Measurements from ENCODE around the gene ZNF280D. TPM values are rescaled to one million over a fixed set of nuclear protein-coding genes. Genes with fewer than 3 reads are reported as not detected.

Gene ZNF280D
- total and polyA plus RNA-seq, 2 of the 8 experiments (the other 6 are each of a cell fraction or from before 2014, with no cell fraction given), result 7.4 to 27.5 TPM

GRCh38 chr15:56653787-56654186, 79.5 kb downstream of the ZNF280D start:
- Histone ChIP-seq H2BK20ac (ENCODE audit: low read length) (no peak overlapping the region), H3K4me3 (ENCODE audit: extremely low read depth in 1 of 4, insufficient read depth in 2 of 4, low read depth in 3 of 4, low read length in 4 of 4) (no peak overlapping the region)
- CTCF ChIA-PET (ENCODE audit: partially characterized antibody), result no interaction called here

More at GRCh38 chr15:56653787-56654186, 79.5 kb downstream of the ZNF280D start:
- Histone ChIP-seq H3K9me3 (ENCODE audit: insufficient read depth in 2 of 2, low read depth in 1 of 2, low read length in 1 of 2) (no peaks in the 10 kb centered on the region), H4K91ac (replicated peaks; ENCODE audit: insufficient read length, low read length) (no peak overlapping the region), H2AK5ac (ENCODE audit: low read depth, low read length) (no peak overlapping the region), H4K8ac (ENCODE audit: extremely low read depth, insufficient read depth, low read length) (no peak overlapping the region), H3K14ac (ENCODE audit: insufficient read length) (no peak overlapping the region), H3K18ac (ENCODE audit: extremely low read depth, low read length) (no peak overlapping the region), H3K9ac (replicated peaks in 1 of 4; ENCODE audit: extremely low read depth in 1 of 4, low read depth in 3 of 4, low read length in 3 of 4) (no peak overlapping the region), H3K36me3 (ENCODE audit: control insufficient read depth in 2 of 4, insufficient read depth in 4 of 4, low read length in 3 of 4) (peaks cover 0 to 5% (median 0%) of the 10 kb centered on the region in 4 experiments; a peak in 1 of 8 replicates), H4K5ac (ENCODE audit: insufficient read length, low read depth, low read length) (no peak overlapping the region), H3K79me2 (ENCODE audit: control insufficient read depth in 1 of 2, insufficient read depth in 2 of 2, low read length in 2 of 2) (no peaks in the 10 kb centered on the region), H3K27me3 (replicated peaks in 1 of 4; ENCODE audit: control insufficient read depth in 3 of 4, extremely low read depth in 1 of 4, insufficient read depth in 3 of 4, low read length in 3 of 4) (no peaks in the 10 kb centered on the region), H2BK12ac (ENCODE audit: low read depth, low read length) (no peak overlapping the region), H3K27ac (ENCODE audit: low read depth, low read length) (no peak overlapping the region), H2AFZ (ENCODE audit: low read length) (no peak overlapping the region), H3K4ac (replicated peaks; ENCODE audit: insufficient read length, low read depth, low read length) (no peak overlapping the region), H3K4me2 (ENCODE audit: insufficient read depth in 1 of 2, low read depth in 2 of 2, low read length in 2 of 2) (no peak overlapping the region), H3K23me2 (ENCODE audit: low read depth, low read length) (no peaks in the 10 kb centered on the region), H3K56ac (replicated peaks; ENCODE audit: insufficient read length, low read depth, low read length) (no peak overlapping the region), H3K79me1 (ENCODE audit: low read depth, low read length) (no peaks in the 10 kb centered on the region), H2BK15ac (ENCODE audit: low read length) (no peak overlapping the region), H2BK120ac (replicated peaks; ENCODE audit: low read depth, low read length) (no peak overlapping the region), H2BK5ac (ENCODE audit: low read depth, low read length) (no peak overlapping the region), H3K4me1 (replicated peaks in 1 of 4; ENCODE audit: control insufficient read depth in 3 of 4, insufficient read depth in 4 of 4, low read length in 3 of 4) (no peaks in the 10 kb centered on the region), H3K23ac (ENCODE audit: insufficient read length) (no peak overlapping the region), H4K20me1 (replicated peaks in 1 of 2; ENCODE audit: control insufficient read depth in 1 of 2, insufficient read depth in 2 of 2, low read length in 2 of 2) (no peaks in the 10 kb centered on the region)
- DNase-seq (ENCODE audit: low read depth in 1 of 2, low spot score in 2 of 2) (no peak), FAIRE-seq (no peak)
- WGBS, 2 experiments (ENCODE audit: extremely low coverage in 1 of 2, insufficient coverage in 1 of 2, insufficient read length in 1 of 2, insufficient replicate concordance in 2 of 2, low coverage in 1 of 2, low lambda C conversion rate in 2 of 2, missing lambda C conversion rate in 1 of 2), result 85% methylated on average over 3 of the region's 3 CpGs; no CpG with 5 or more reads in 1 of the 2 experiments
- TF ChIP-seq E2F6 (IDR thresholded peaks at IDR 0.05) (no peak), TBP (IDR thresholded peaks at IDR 0.05; ENCODE audit: low read depth, low read length) (no peak)
- POLR2A ChIA-PET (ENCODE audit: partially characterized antibody), result no interaction called here

Measured in H1 (cell line).